ENCODE data around the gene SSH2.

GRCh38 chr17:29747660-29748059, 182.4 kb downstream of the SSH2 start:
- no peak for TF ChIP-seq EZH2 (IDR thresholded peaks at IDR 0.05; ENCODE audit: borderline replicate concordance, low read depth, low read length, severe bottlenecking)
- TF ChIP-seq, protein P1, sequence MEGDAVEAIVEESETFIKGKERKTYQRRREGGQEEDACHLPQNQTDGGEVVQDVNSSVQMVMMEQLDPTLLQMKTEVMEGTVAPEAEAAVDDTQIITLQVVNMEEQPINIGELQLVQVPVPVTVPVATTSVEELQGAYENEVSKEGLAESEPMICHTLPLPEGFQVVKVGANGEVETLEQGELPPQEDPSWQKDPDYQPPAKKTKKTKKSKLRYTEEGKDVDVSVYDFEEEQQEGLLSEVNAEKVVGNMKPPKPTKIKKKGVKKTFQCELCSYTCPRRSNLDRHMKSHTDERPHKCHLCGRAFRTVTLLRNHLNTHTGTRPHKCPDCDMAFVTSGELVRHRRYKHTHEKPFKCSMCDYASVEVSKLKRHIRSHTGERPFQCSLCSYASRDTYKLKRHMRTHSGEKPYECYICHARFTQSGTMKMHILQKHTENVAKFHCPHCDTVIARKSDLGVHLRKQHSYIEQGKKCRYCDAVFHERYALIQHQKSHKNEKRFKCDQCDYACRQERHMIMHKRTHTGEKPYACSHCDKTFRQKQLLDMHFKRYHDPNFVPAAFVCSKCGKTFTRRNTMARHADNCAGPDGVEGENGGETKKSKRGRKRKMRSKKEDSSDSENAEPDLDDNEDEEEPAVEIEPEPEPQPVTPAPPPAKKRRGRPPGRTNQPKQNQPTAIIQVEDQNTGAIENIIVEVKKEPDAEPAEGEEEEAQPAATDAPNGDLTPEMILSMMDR (IDR thresholded peaks at IDR 0.05; ENCODE audit: borderline replicate concordance, extremely low read depth, low read length, poor library complexity, severe bottlenecking): no peak
